Measurements from ENCODE around the gene ARHGEF40. TPM values are rescaled to one million over a fixed set of nuclear protein-coding genes. Genes with fewer than 3 reads are reported as not detected.

The ARHGEF40 gene
- total RNA-seq, 3 donors from 2014 or later = 33.7 to 51.4 (median 40.6) TPM

DNA sequence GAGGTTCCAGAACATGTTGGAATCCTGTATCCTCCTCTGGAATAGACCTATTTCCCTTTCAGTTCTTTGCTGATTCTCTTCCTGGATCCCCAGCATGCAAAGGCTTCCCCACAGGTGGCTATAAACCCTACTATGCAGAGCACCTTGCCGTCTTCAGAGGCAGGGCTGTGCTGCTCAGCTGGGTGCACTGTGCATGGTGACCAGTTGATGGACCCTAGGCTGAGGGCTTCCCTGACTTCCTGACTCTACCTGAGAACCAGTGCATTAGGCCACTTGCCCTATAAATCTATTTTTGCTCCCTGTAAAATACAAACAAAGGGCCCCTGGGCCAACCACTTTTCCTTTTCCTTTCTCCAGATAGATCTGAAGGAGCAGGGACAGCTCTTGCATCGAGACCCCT is 14.3 kb downstream of the ARHGEF40 start:
- intact Hi-C loops (cut with DNase I; ENCODE audit: low total_unique reads) = no loop called here
- Histone ChIP-seq H3K9me3 (no peaks in the 10 kb centered on the region), H3K36me3 (peaks cover 7% of the 10 kb centered on the region), H3K27ac (no peak overlapping the region), H3K27me3 (no peaks in the 10 kb centered on the region), H3K4me1 (no peaks in the 10 kb centered on the region), H3K4me3 (no peak overlapping the region)
- TF ChIP-seq, protein P1, sequence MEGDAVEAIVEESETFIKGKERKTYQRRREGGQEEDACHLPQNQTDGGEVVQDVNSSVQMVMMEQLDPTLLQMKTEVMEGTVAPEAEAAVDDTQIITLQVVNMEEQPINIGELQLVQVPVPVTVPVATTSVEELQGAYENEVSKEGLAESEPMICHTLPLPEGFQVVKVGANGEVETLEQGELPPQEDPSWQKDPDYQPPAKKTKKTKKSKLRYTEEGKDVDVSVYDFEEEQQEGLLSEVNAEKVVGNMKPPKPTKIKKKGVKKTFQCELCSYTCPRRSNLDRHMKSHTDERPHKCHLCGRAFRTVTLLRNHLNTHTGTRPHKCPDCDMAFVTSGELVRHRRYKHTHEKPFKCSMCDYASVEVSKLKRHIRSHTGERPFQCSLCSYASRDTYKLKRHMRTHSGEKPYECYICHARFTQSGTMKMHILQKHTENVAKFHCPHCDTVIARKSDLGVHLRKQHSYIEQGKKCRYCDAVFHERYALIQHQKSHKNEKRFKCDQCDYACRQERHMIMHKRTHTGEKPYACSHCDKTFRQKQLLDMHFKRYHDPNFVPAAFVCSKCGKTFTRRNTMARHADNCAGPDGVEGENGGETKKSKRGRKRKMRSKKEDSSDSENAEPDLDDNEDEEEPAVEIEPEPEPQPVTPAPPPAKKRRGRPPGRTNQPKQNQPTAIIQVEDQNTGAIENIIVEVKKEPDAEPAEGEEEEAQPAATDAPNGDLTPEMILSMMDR (IDR thresholded peaks at IDR 0.05) = no peak
- TF ChIP-seq POLR2A (IDR thresholded peaks at IDR 0.05) (no peak), POLR2AphosphoS5 (IDR thresholded peaks at IDR 0.05) (no peak)
- no peak for DNase-seq (ENCODE audit: low spot score in 2 of 2)

DNA sequence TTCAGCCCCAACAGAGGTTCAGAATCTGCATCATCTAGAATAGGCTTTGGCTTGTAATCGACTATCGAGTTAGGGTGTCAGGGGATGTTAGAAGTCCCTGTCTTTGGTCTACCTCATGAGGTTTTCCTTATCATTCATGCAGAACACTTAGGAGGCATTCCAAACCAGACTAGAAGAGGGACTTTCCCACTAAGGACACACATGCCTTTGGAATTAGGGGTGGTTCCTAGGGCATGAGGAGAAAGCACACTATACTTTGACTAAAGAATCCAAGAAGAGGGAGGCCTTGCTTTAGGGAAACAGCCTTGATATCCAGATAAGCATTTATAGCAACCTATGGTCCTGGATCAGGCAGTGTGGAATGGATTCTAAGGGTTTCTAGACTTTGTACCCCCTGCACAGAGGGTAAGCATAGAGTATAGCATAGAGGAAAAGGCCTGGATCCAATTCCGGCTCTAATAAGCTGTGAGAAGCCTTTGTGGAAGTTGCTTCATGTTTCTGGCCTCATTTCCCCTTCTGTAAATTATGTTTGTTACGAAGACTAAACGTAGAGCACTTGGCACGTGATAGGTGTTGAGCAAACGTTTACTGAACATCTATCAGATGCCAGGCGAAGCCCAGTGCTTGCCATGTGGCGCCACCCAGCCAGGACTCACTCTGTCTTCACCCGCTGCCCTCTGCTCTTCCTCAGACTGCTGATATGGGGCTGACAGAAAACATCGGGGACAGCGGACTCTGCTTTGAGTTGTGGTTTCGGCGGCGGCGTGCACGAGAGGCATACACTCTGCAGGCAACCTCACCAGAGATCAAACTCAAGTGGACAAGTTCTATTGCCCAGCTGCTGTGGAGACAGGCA is 15.1 kb downstream of the ARHGEF40 start:
- Histone ChIP-seq H3K4me3 (no peak overlapping the region), H3K4me1 (no peaks in the 10 kb centered on the region), H3K27ac (peak overlapping the region; percentile 34 to 45), H3K36me3 (peaks cover 6% of the 10 kb centered on the region), H3K9me3 (no peaks in the 10 kb centered on the region), H3K27me3 (no peaks in the 10 kb centered on the region)
- no peak for DNase-seq (ENCODE audit: low spot score in 2 of 2)
- intact Hi-C loops (cut with DNase I; ENCODE audit: low total_unique reads) = no loop called here
- TF ChIP-seq POLR2A (IDR thresholded peaks at IDR 0.05) = no peak
- TF ChIP-seq, protein P1 (IDR thresholded peaks at IDR 0.05) = no peak
- TF ChIP-seq POLR2AphosphoS5 (IDR thresholded peaks at IDR 0.05) = no peak

DNA sequence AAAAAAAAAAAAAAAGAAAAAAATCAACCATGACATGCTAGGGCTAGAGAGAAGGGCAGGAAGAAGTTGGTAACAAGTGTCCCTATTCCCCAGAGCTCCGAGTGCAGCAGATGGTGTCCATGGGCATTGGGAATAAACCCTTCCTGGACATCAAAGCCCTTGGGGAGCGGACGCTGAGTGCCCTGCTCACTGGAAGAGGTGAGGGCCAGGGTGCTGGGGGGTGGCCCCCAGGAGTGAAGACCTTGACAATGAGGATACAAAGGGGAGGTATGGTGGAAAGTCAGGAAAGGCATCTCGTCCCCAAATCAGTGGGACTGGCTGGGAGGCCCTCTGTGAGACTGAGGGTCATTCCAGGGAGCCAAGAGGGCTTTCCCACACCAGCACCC is 16.8 kb downstream of the ARHGEF40 start:
- Histone ChIP-seq H3K27me3 (no peaks in the 10 kb centered on the region), H3K4me3 (no peak overlapping the region), H3K36me3 (peaks cover 5% of the 10 kb centered on the region), H3K27ac (peak overlapping the region in 1 of 2 donors; percentile 62), H3K4me1 (no peaks in the 10 kb centered on the region), H3K9me3 (no peaks in the 10 kb centered on the region)
- DNase-seq (ENCODE audit: low spot score in 2 of 2) = no peak
- intact Hi-C loops (cut with DNase I; ENCODE audit: low total_unique reads) = no loop called here
- TF ChIP-seq POLR2AphosphoS5 (IDR thresholded peaks at IDR 0.05) (no peak), POLR2A (IDR thresholded peaks at IDR 0.05) (no peak)
- TF ChIP-seq, protein P1 (IDR thresholded peaks at IDR 0.05) = no peak

DNA sequence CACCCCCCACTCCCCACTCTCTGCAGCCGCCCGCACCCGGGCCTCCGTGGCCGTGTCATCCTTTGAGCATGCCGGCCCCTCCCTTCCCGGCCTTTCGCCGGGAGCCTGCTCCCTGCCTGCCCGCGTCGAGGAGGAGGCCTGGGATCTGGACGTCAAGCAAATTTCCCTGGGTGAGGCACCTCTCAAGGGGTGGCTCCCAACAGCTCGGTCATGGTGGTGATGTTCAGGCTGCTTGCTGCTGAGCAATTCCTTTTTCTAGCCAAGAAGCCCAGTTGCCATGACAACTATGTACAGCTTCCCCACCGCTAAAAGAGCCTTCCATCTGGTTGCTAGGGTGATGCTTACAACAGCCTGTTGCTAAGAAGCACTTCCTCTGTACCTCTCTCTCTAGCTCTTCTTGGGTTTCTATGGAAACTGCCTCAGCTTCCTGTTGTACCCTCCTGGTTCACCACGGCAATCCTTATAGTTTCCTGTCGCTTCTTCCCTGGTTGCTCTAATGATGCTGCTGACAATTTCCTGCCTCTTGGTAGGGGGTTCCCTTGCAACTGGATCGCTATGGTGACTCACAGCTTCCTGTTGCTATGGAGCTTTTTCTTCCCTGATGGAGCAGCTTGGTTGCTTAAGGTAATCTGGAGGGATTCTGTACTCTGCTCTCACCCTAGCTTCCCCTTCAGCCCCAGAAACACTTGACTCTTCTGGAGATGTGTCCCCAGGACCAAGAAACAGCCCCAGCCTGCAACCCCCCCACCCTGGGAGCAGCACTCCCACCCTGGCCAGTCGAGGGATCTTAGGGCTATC is 17.4 kb downstream of the ARHGEF40 start:
- Histone ChIP-seq H3K4me3 (no peak overlapping the region), H3K9me3 (no peaks in the 10 kb centered on the region), H3K27ac (peak overlapping the region in 1 of 2 donors; percentile 62), H3K4me1 (no peaks in the 10 kb centered on the region), H3K36me3 (peaks cover 5% of the 10 kb centered on the region), H3K27me3 (no peaks in the 10 kb centered on the region)
- intact Hi-C loops (cut with DNase I; ENCODE audit: low total_unique reads) = no loop called here
- TF ChIP-seq POLR2A (IDR thresholded peaks at IDR 0.05) (no peak), POLR2AphosphoS5 (IDR thresholded peaks at IDR 0.05) (no peak)
- TF ChIP-seq, protein P1 (IDR thresholded peaks at IDR 0.05) = no peak
- DNase-seq (ENCODE audit: low spot score in 2 of 2) = no peak

DNA sequence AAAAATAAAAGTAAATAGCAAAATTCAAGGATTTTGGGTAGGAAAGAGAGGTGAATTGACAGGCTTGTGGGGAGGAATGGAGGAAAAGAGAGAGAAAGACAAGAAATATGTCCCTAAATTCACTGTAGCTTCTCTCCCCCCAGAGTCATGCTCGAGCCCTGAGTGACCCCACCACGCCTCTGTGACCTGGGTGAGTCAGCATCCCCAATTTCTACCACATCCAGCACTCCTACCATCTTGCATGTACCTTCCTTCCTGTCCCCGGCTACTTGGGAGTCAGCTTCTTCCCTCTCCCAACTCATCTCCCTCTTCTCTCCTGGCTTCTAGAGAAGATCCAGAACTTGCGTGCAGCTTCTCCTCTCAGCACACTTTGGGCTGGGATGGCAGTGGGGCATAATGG is 18.6 kb downstream of the ARHGEF40 start:
- no peaks in the 10 kb centered on the region for H3K9me3 ChIP-seq
- no peak overlapping the region for H3K4me3 ChIP-seq
- no peak for DNase-seq (ENCODE audit: low spot score in 2 of 2)
- peaks cover 5% of the 10 kb centered on the region for H3K36me3 ChIP-seq
- no peaks in the 10 kb centered on the region for H3K4me1 ChIP-seq
- no peaks in the 10 kb centered on the region for H3K27me3 ChIP-seq
- no peak for TF ChIP-seq POLR2AphosphoS5 (IDR thresholded peaks at IDR 0.05)
- TF ChIP-seq POLR2A (IDR thresholded peaks at IDR 0.05) = no peak
- TF ChIP-seq, protein P1 (IDR thresholded peaks at IDR 0.05) = no peak
- H3K27ac ChIP-seq = no peak overlapping the region
- intact Hi-C loops (cut with DNase I; ENCODE audit: low total_unique reads) = no loop called here
